Activated T-cell treated with anti-CD3 and anti-CD28 coated beads, Interleukin-2, amount 50 U/mL, for 1 hour (primary cell): ENCODE data around the gene NANOS1.

Experiments
- DNase-seq: peaks from one replicate; pipeline ENCODE4 v3.0.0-alpha.2; 2020

Gene NANOS1

DNA sequence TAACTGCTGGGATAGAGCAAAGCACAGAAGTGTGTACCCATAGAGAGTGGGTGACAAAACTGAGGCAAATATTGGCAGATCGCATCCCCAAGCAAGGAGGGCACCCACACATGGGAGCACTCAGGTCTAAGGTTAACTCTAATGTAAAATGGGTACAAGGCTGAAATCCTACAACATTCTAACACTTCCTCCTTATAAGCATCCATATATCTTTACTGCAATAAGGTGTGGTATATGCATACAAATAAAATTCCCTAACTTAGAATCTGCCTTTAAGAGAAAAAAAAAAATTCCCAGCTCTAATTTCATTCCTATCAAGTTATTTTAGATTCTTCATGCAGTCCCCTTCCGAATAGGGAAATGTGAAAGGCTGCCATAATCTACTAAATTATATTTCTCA is 32.4 kb downstream of the NANOS1 start:
- no peak for DNase-seq

DNA sequence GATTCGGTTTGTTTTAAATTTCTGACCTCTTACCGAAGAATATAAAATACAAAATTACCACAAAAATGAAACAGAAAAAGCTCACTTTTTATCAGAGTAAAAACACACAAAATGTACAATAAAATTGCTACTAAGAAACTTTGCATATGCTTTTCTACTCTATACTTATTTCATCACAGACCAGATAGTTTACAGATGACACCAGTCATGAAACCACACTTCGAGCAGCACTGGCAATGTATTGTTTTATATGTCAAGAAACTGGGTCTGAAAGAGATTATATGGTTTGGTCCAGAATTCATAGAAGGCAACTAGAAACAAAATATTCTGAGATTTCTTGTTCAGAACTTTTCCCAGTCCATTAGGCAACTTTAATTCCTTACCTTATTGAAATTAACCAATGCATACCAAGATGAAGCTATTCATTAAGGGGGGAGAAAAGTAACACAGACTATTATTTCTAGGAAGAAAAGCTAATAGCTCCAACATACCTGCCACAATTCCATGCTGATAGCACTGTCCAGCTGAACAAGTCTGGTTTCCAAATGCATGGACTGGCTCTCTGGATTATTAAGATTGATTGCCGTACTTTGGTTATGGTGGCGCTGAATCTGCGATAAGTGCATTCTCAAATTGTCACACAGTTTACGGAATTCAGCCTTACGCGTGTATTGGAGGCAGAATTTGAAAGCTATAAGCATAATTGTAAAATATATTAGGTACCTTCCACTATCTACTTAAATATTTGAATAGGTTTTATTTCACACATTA is 41.1 kb downstream of the NANOS1 start:
- no peak for DNase-seq

DNA sequence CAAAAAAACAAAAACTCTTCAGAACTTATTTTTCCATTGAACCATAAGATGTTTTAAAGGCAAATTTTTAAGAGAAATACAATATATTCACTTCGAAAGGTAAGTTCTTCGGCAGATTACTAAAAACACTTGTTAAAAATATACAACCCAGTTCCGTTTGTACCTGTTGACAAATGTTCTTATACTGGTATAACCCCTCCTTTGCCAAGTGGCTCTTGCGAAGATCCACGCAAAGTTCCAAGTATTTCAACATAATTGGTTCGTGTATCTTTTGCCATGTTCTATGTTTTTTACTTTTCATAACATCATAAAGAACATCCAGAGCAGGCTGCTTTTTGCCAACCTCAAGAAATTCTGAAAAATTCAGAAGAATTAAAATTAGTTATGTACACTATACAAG is 44.1 kb downstream of the NANOS1 start:
- no peak for DNase-seq

DNA sequence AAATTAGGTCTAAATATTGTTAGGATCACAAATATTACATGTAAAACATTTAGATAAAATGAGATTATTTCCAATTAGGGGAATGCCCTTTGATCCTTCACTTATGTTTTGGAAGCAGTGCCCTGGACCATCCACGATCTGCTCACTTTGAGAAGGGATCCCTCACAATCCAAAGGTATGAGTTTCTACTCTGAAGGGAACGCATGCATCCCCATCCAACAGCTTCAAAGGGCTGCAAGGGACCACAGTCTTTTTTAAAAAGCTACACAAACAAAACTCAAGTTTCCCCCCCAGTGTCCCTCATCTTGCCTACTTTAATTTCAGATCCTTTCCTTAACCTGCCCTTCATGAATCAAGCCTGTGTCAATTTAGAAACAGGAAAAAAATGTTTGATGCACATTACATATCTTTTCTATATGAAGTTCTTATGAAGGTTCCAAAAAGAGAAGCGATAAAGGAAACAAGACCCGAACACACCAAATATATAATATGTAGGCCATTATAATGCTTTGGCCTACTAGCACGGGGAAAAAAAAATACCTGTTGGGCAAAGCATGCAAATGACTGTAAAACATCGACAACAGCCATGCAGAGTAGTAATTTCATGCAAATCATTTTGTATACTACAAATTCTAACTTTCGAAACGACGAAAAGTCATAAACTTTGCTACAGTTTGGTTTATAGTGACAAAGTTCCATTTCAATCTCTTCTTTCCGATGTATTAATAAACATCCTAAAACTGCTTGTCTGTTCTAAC is 49.1 kb downstream of the NANOS1 start:
- no peak for DNase-seq

DNA sequence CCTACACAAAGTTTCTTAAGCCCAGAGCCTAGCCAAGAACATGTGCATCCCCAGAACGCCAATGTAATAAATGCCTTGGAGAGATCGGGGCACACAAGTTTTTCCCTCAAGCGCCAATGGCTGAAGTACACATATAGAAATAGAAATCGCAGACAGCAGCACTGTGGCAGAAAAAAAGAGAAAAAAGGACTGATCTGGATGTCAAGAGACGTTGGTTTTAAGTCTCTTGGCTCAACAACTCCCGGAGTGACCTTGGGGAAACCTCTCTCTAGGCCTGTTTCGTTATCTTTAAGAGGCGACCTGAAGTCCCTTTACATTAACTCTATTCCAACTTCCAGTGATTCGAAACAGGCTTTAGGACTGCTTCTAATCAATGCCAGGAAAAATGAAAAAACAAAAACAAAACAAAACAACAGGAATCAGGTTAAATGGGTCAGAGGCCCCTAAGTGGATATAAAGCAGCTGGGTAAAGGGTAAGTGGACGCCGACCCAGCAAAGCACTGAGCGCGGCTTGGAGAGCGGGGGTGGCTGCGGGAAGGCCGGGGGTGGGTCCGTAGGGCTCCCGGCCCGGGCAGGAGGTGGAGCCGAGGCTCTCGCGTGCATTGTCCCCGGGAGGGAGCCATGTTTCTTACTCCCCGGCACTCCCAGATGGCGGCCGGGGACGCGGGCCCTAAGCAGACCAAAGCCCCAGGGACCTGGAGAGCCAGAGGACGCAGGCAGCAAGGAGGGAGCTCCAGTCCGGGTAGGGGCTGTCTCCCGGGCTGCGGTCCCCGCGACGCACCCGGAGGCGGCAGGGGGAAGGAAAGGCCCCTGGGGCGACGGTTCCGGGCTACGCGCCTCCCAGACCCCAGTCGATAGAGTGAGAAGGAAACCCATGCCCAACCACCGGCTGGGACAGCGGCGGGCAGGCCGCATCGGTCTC is 50.3 kb downstream of the NANOS1 start:
- DNase-seq, result no peak

- peak; percentile 95 for DNase-seq
Observed at GRCh38 chr10:119080521-119081259, 51.2 kb downstream of the NANOS1 start, which contains the start of gene EIF3A. Gene EIF3A, minus strand, starts transcription at chr10:119080817. Its CDS starts 141 bp downstream, at chr10:119080676.
